ENCODE data around the gene G6PC1. TPM values are rescaled to one million over a fixed set of nuclear protein-coding genes. Genes with fewer than 3 reads are reported as not detected.
"Not testable (repeated sequence)": the region's sequence is repeated elsewhere in the genome, so short reads cannot be mapped to it uniquely, and the experiment has no call there.

The G6PC1 gene
- total RNA-seq, 4 donors from 2014 or later, result not detected

- TF ChIP-seq CTCF (IDR thresholded peaks at IDR 0.05), result no peak
- TF ChIP-seq POLR2A (IDR thresholded peaks at IDR 0.05), result no peak
- TF ChIP-seq EP300 (IDR thresholded peaks at IDR 0.05), result no peak
Observed at GRCh38 chr17:42865638-42866094, 34.9 kb upstream of the G6PC1 start.

GRCh38 chr17:42866216-42866615 lies 34.4 kb upstream of the G6PC1 start:
- H3K4me3 ChIP-seq, result no peak overlapping the region
- TF ChIP-seq POLR2A (IDR thresholded peaks at IDR 0.05) (no peak), CTCF (IDR thresholded peaks at IDR 0.05) (no peak), EP300 (IDR thresholded peaks at IDR 0.05) (no peak)
- no peaks in the 10 kb centered on the region for H3K36me3 ChIP-seq
- no peak overlapping the region for H3K27ac ChIP-seq
- H3K9me3 ChIP-seq, result peaks cover 0 to 9% (median 0%) of the 10 kb centered on the region in 4 donors
- H3K4me1 ChIP-seq, result peaks cover 0 to 7% (median 0%) of the 10 kb centered on the region in 4 donors
- no peak for DNase-seq (ENCODE audit: low spot score in 2 of 2)
- WGBS, 2 donors, result 83 to 90% methylated on average over 4 of the region's 4 CpGs
- no peaks in the 10 kb centered on the region for H3K27me3 ChIP-seq

More at GRCh38 chr17:42865638-42866094, 34.9 kb upstream of the G6PC1 start:
- Histone ChIP-seq H3K36me3 (no peaks in the 10 kb centered on the region), H3K4me3 (no peak overlapping the region), H3K27me3 (no peaks in the 10 kb centered on the region), H3K27ac (no peak overlapping the region), H3K4me1 (peaks cover 0 to 7% (median 0%) of the 10 kb centered on the region in 4 donors), H3K9me3 (peaks cover 0 to 3% (median 0%) of the 10 kb centered on the region in 4 donors)
- no peak for DNase-seq (ENCODE audit: low spot score in 2 of 2)
- WGBS, 2 donors, result 73 to 74% methylated on average over 7 of the region's 7 CpGs

- 60 to 61% methylated on average over 8 to 10 of the region's 12 CpGs for WGBS, 2 donors
- TF ChIP-seq EP300 (IDR thresholded peaks at IDR 0.05), result no peak
- TF ChIP-seq CTCF (IDR thresholded peaks at IDR 0.05), result no peak
- no peak for TF ChIP-seq POLR2A (IDR thresholded peaks at IDR 0.05)
- Histone ChIP-seq H3K27ac (no peak overlapping the region), H3K4me1 (peaks cover 0 to 7% (median 0%) of the 10 kb centered on the region in 4 donors), H3K9me3 (peaks cover 0 to 9% (median 0%) of the 10 kb centered on the region in 4 donors), H3K27me3 (no peaks in the 10 kb centered on the region), H3K4me3 (no peak overlapping the region), H3K36me3 (no peaks in the 10 kb centered on the region)
- no peak for DNase-seq (ENCODE audit: low spot score in 2 of 2)
Observed at GRCh38 chr17:42866631-42867575, 33.7 kb upstream of the G6PC1 start.

GRCh38 chr17:42867694-42868261 lies 32.8 kb upstream of the G6PC1 start:
- H3K36me3 ChIP-seq; H3K4me1 ChIP-seq; H3K27me3 ChIP-seq; H3K4me3 ChIP-seq; H3K9me3 ChIP-seq; DNase-seq (ENCODE audit: low spot score in 2 of 2); H3K27ac ChIP-seq: not testable (repeated sequence)
- 93 to 100% methylated on average over 1 to 17 of the region's 21 CpGs for WGBS, 2 donors

GRCh38 chr17:42868338-42868737 lies 32.3 kb upstream of the G6PC1 start:
- TF ChIP-seq EP300 (IDR thresholded peaks at IDR 0.05), result no peak
- no peak for TF ChIP-seq POLR2A (IDR thresholded peaks at IDR 0.05)
- no peak for TF ChIP-seq CTCF (IDR thresholded peaks at IDR 0.05)
- H3K4me1 ChIP-seq, result peaks cover 0 to 7% (median 0%) of the 10 kb centered on the region in 4 donors
- no peaks in the 10 kb centered on the region for H3K27me3 ChIP-seq
- H3K27ac ChIP-seq, result no peak overlapping the region
- no peak for DNase-seq (ENCODE audit: low spot score in 2 of 2)
- H3K9me3 ChIP-seq, result peaks cover 0 to 9% (median 0%) of the 10 kb centered on the region in 4 donors
- H3K36me3 ChIP-seq, result no peaks in the 10 kb centered on the region
- no peak overlapping the region for H3K4me3 ChIP-seq
- 94 to 97% methylated on average over 12 of the region's 12 CpGs for WGBS, 2 donors

Data from tibial nerve (tissue), 4 donors.